ENCODE data around the gene INTS6.

- TF ChIP-seq CTCF (IDR thresholded peaks at IDR 0.05) = no peak
- no peak for TF ChIP-seq POLR2A (IDR thresholded peaks at IDR 0.05)
Observed at GRCh38 chr13:51359352-51359751, 93.5 kb downstream of the INTS6 start.
